Subcutaneous abdominal adipose tissue (tissue), 5 donors: ENCODE data around the gene TIMMDC1.
"Not testable (repeated sequence)": the region's sequence is repeated elsewhere in the genome, so short reads cannot be mapped to it uniquely, and the experiment has no call there.

Experiments used
- H3K27ac ChIP-seq: one replicate; pipeline ENCODE4 v1.7.0; 2013; ENCODE audit warnings: low read depth, mild to moderate bottlenecking, inconsistent platforms, low read length, moderate library complexity
- H3K27me3 ChIP-seq, 5 donors: one replicate each; pipeline ENCODE4 v1.7.0; 2013; ENCODE audit warnings: low read length in 5 of 5, inconsistent platforms in 1 of 5; ENCODE audit not compliant: control insufficient read depth in 5 of 5, insufficient read depth in 4 of 5
- H3K36me3 ChIP-seq, 5 donors: one replicate each; pipeline ENCODE4 v1.7.0; 2013; ENCODE audit warnings: low read length in 5 of 5; ENCODE audit not compliant: control insufficient read depth in 5 of 5, insufficient read depth in 5 of 5
- H3K4me1 ChIP-seq, 5 donors: one replicate each; pipeline ENCODE4 v1.7.0; 2013; ENCODE audit warnings: low read length in 5 of 5, mild to moderate bottlenecking in 3 of 5, moderate library complexity in 1 of 5; ENCODE audit not compliant: control insufficient read depth in 5 of 5, insufficient read depth in 5 of 5
- H3K4me3 ChIP-seq, 5 donors: one replicate each; pipeline ENCODE4 v1.7.0; 2013; ENCODE audit warnings: low read length in 5 of 5, low read depth in 1 of 5
- H3K9ac ChIP-seq, 5 donors: one replicate each; pipeline ENCODE4 v1.7.0; 2013; ENCODE audit warnings: low read length in 5 of 5, mild to moderate bottlenecking in 4 of 5, moderate library complexity in 3 of 5
- H3K9me3 ChIP-seq, 5 donors: one replicate each; pipeline ENCODE4 v1.7.0; 2013; ENCODE audit warnings: low read length in 5 of 5; ENCODE audit not compliant: control insufficient read depth in 5 of 5
- donor health status: healthy.
- donor health status: healthy.
- donor health status: healthy.
- donor health status: healthy.
- donor health status: healthy.

TIMMDC1 gene

DNA sequence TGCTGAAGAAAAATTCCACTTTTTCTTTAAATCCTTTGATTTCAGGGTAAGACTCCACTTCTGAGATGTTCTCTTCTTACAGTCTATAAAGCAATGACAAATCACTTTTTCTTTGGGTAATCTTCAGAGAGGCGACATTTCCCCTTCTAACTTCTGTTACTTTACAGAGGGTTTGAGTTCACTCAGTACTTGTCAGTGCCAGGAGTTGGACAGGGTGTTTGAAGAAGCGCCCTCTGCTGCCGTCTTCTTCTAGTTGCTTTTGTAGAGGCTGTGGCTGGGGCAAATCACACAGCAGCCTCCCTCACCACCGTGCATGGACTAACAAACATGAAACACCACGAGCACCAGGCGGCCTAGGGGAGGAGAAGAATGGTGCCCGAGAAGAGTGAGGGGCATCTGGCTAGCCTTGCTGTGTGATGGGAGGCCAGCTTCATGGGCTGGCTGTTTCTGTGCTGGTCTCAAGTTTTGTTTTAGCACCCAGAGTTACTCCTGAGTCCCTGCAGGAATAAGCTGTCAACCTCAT, 61.2 kb downstream of the TIMMDC1 start, which contains the start of gene CD80:
CD80 (minus strand) TSS at position 174 of the 523 bp plus-strand sequence. CDS start 1,886 bp downstream, outside the sequence.
- H3K9ac ChIP-seq: no peak within 1 kb of the TSS

DNA sequence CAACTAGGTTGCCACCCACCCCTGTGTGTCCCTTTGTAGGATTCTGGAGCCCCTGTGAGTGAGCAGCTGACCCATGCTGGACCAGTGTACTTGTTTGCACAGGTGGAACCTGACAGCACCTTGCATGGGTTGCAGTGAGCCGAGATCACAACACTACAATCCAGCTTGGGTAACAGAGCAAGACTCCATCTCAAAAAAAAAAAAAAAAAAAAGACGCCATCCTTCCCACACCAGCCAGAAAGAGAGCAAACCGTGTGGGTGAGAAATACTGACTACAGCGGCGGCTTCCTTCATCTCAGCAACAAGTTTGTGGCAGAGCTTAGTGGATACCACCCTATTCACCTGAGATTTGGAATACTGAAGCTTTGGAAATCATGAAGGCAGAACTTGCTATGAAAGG, 61.8 kb downstream of the TIMMDC1 start:
- no peaks in the 10 kb centered on the region for H3K9me3 ChIP-seq
- no peak overlapping the region for H3K9ac ChIP-seq
- H3K4me1 ChIP-seq: peaks cover 0 to 19% (median 2%) of the 10 kb centered on the region in 5 donors
- H3K4me3 ChIP-seq: no peak overlapping the region
- H3K27ac ChIP-seq: no peak overlapping the region
- no peaks in the 10 kb centered on the region for H3K36me3 ChIP-seq
- H3K27me3 ChIP-seq: no peaks in the 10 kb centered on the region

More for the DNA sequence above, 61.2 kb downstream of the TIMMDC1 start, which contains the start of gene CD80:
- Histone ChIP-seq H3K4me1 (peaks cover 0 to 19% (median 2%) of the 10 kb centered on the region in 5 donors), H3K36me3 (no peaks in the 10 kb centered on the region), H3K4me3 (no peak within 1 kb of the TSS), H3K27ac (no peak within 1 kb of the TSS), H3K9me3 (no peaks in the 10 kb centered on the region), H3K27me3 (no peaks in the 10 kb centered on the region)

DNA sequence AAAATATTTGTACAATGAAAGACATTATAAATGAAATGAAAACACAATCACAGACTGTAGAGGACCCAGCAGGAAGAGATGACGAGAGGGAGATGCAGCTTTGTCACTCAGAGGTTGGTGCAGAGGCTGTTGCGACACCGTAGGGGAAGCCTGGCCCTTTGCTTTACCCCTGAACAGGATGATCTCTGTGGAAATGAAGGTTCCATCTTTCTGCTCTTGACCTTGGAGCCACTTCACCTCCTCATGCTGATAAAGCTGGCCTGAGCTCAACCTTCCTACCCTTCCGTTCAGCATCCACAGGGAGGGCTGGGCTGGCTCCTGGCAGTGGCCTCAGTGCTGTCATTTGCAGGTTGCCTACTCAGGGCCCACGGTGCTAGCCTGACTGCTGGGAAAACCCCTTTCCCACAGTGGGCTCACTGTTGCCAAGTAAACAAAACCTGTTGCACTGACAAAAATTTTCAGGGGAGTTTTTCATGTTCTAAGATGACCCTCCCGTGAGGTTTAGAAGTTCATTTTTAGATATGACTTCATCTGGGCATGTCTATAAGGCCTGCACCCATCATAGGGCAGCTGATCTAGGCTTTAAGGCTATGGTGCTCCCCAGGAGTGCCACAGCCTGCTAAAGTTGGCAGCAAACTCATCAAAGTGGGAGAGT, 64.1 kb downstream of the TIMMDC1 start:
- H3K4me1 ChIP-seq: peaks cover 0 to 11% (median 0%) of the 10 kb centered on the region in 5 donors
- H3K9ac ChIP-seq: no peak overlapping the region
- no peaks in the 10 kb centered on the region for H3K27me3 ChIP-seq
- H3K9me3 ChIP-seq: no peaks in the 10 kb centered on the region
- no peak overlapping the region for H3K27ac ChIP-seq
- H3K4me3 ChIP-seq: no peak overlapping the region
- no peaks in the 10 kb centered on the region for H3K36me3 ChIP-seq

DNA sequence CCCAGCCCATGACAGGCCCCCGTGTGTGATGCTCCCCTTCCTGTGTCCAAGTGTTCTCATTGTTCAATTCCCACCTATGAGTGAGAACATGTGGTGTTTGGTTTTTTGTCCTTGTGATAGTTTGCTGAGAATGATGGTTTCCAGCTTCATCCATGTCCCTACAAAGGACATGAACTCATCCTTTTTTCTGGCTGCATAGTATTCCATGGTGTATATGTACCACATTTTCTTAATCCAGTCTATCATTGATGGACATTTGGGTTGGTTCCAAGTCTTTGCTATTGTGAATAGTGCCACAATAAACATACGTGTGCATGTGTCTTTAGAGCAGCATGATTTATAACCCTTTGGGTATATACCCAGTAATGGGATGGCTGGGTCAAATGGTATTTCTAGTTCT, 65.0 kb downstream of the TIMMDC1 start:
- H3K9ac ChIP-seq, H3K27me3 ChIP-seq, H3K27ac ChIP-seq, H3K36me3 ChIP-seq, H3K9me3 ChIP-seq, H3K4me3 ChIP-seq: not testable (repeated sequence)
- H3K4me1 ChIP-seq: peaks cover 0 to 11% (median 0%) of the 10 kb centered on the region in 5 donors

DNA sequence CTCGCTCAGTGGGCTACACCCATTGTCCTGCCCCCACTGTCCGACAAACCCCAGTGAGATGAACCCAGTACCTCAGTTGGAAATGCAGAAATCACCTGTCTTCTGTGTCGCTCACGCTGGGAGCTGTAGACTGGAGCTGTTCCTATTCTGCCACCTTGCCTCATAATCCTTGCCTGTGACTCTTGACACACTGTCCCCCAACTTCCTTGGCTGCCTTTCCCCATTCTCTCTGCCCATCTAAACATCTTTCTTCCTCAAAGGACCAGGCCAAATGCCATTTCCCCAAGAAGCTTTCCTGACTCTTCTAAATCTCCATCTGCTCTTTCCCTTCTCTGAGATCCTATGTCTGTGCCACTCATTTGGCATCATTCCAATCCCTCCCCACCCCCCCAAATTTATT, 70.8 kb downstream of the TIMMDC1 start:
- no peaks in the 10 kb centered on the region for H3K36me3 ChIP-seq
- H3K4me3 ChIP-seq: no peak overlapping the region
- H3K9me3 ChIP-seq: no peaks in the 10 kb centered on the region
- no peak overlapping the region for H3K9ac ChIP-seq
- no peak overlapping the region for H3K27ac ChIP-seq
- H3K4me1 ChIP-seq: peaks cover 0 to 14% (median 9%) of the 10 kb centered on the region in 5 donors
- H3K27me3 ChIP-seq: no peaks in the 10 kb centered on the region

DNA sequence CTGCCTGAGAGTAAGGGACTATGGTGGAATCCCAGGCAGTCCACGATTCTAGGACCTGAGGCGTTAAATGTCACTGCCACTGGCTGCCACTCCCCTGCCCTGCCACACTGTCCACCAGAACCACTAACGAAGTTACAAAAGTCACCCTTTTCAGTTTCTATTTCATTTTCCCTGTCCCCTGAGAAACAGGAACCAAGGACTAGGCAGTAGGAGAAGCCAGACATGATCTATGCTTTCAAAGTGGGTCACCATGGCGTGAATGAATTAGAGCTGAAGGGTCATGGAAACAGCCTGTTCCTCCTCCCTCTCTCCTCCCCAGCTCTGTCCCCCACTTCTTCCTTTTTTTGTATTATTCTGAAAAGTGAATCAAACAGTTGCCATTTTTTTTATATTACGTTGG, 71.9 kb downstream of the TIMMDC1 start:
- Histone ChIP-seq H3K9ac (no peak overlapping the region), H3K36me3 (no peaks in the 10 kb centered on the region), H3K27me3 (no peaks in the 10 kb centered on the region), H3K27ac (no peak overlapping the region), H3K4me3 (no peak overlapping the region), H3K9me3 (no peaks in the 10 kb centered on the region), H3K4me1 (peaks cover 0 to 14% (median 9%) of the 10 kb centered on the region in 5 donors)

DNA sequence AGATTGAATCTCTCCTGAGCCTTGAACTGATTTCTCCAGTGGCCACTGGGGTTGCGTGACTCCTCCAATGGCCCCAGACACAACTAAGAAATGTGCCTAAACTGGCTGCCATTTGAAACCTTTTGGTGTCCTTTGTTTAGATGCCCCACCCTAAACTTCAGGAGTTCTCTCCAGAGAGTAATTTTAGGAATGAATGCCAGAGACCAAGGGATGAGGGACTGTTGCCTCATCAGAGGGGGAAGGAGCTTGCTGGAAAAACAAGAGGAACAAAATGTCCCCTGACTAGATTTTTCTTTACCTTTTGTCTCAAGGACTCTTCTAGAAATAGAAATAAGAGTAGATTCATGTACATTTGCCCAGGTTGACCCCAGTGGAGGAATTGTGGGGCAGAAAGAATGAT, 72.9 kb downstream of the TIMMDC1 start:
- Histone ChIP-seq H3K9me3 (no peaks in the 10 kb centered on the region), H3K4me3 (no peak overlapping the region), H3K9ac (peak overlapping the region in 1 of 5 donors; percentile 39), H3K4me1 (peaks cover 0 to 14% (median 9%) of the 10 kb centered on the region in 5 donors), H3K36me3 (no peaks in the 10 kb centered on the region), H3K27me3 (no peaks in the 10 kb centered on the region), H3K27ac (peak overlapping the region; percentile 71)

DNA sequence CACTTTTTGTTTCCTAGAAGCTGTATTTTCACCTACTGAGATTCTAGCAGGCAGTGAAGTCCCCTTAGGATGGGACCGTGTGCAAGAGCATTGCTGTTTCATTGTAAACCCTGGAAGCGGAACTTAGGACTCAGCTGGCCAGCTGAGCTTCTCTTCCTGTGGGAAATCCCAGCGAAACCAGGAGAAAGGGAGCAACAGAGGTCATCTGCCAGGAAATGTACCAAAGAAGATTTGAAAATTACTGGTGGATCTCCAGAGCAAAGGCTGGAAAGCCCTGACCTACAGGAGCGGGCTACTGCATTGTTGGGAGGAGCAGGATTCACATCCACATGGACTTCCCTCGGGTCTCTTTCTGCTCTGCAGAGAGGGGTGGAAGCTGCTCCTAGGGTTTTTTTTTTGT, 73.3 kb downstream of the TIMMDC1 start:
- H3K9ac ChIP-seq: peak overlapping the region in 1 of 5 donors; percentile 39
- H3K4me1 ChIP-seq: peaks cover 0 to 14% (median 9%) of the 10 kb centered on the region in 5 donors
- no peaks in the 10 kb centered on the region for H3K36me3 ChIP-seq
- no peaks in the 10 kb centered on the region for H3K9me3 ChIP-seq
- H3K27me3 ChIP-seq: no peaks in the 10 kb centered on the region
- peak overlapping the region; percentile 71 for H3K27ac ChIP-seq
- H3K4me3 ChIP-seq: peak overlapping the region in 1 of 5 donors; percentile 42
